Endothelial cell of umbilical vein (primary cell): ENCODE data around the gene PTPRU. TPM values are rescaled to one million over a fixed set of nuclear protein-coding genes. Genes with fewer than 3 reads are reported as not detected.

Experiments used
- BruUV-seq: library from RNA; stranded (reverse); fragments of 400-500 nt; replicated peaks from 2 replicates; lab custom pipeline; 2021; lab: Mats Ljungman, UMichigan
- CTCF ChIA-PET: fragments of 300-600, 350-600 bp; sonication (Branson Sonifier 250); formaldehyde crosslinking; loops from one replicate; lab custom pipeline; 2021; ENCODE audit warnings: antibody characterized with exemption, inconsistent platforms; lab: Charles Lee
- POLR2A ChIA-PET: fragments of 300-600, 350-600 bp; sonication (Branson Sonifier 250); formaldehyde crosslinking; loops from one replicate; lab custom pipeline; 2021; ENCODE audit warnings: antibody characterized with exemption, inconsistent platforms; lab: Charles Lee
- DNase-seq: peaks from one replicate; pipeline ENCODE4 v3.0.0-alpha.2; 2011; ENCODE audit warnings: low read depth, low spot score
- FAIRE-seq: peaks from 2 replicates; lab custom pipeline; 2011; peaks lifted over from hg19 to GRCh38; lab: Jason Lieb, UNC
- H2AFZ ChIP-seq: 2 replicates; pipeline ENCODE4 v1.6.0; 2012; ENCODE audit warnings: low read depth, low read length, control low read depth, inconsistent platforms
- H3K27ac ChIP-seq: 2 replicates; pipeline ENCODE4 v1.5.1; 2011; ENCODE audit warnings: low read depth, mild to moderate bottlenecking, control low read depth, low read length, moderate library complexity; ENCODE audit not compliant: insufficient read depth
- H3K27me3 ChIP-seq, 2 experiments: 2 replicates each; pipeline versions ENCODE4 v1.6.0 to v1.6.1; 2011; ENCODE audit warnings: low read length in 2 of 2, mixed read lengths in 1 of 2; ENCODE audit not compliant: control insufficient read depth in 2 of 2, insufficient read depth in 2 of 2
- H3K36me3 ChIP-seq, 2 experiments: 2 replicates in 1 of 2; 3 replicates in 1 of 2; pipeline ENCODE4 v1.5.1; 2011; ENCODE audit warnings: low read length in 2 of 2, mild to moderate bottlenecking in 1 of 2, moderate library complexity in 1 of 2; ENCODE audit not compliant: control insufficient read depth in 2 of 2, insufficient read depth in 2 of 2; ENCODE audit errors: extremely low read depth in 1 of 2
- H3K4me1 ChIP-seq: 3 replicates; pipeline ENCODE4 v1.5.1; 2011; ENCODE audit warnings: mild to moderate bottlenecking, low read length; ENCODE audit not compliant: control insufficient read depth, insufficient read depth; ENCODE audit errors: extremely low read depth
- H3K4me2 ChIP-seq: 2 replicates; pipeline ENCODE4 v1.6.1; 2011; ENCODE audit warnings: low read length, control low read depth, mixed read lengths; ENCODE audit not compliant: insufficient read depth
- H3K4me3 ChIP-seq, 3 experiments: fragments of 200-600 bp in 1 of 3; sonication (generic), shearing (Covaris generic) in 1 of 3; replicated peaks in 1 of 3; 2 replicates each; pipeline ENCODE4 v1.5.1; 2011 to 2016; ENCODE audit warnings: control low read depth in 3 of 3, low read length in 3 of 3, mild to moderate bottlenecking in 2 of 3, inconsistent platforms in 1 of 3, low read depth in 1 of 3, moderate library complexity in 1 of 3; ENCODE audit not compliant: insufficient read depth in 1 of 3
- H3K79me2 ChIP-seq: 2 replicates; pipeline ENCODE4 v1.6.0; 2012; ENCODE audit warnings: low read length, inconsistent platforms; ENCODE audit not compliant: control insufficient read depth, insufficient read depth
- H3K9ac ChIP-seq: replicated peaks from 2 replicates; pipeline ENCODE3; 2011; ENCODE audit warnings: low read length, control low read depth; ENCODE audit not compliant: insufficient read depth; ENCODE audit errors: extremely low read depth
- H3K9me1 ChIP-seq: replicated peaks from 3 replicates; pipeline ENCODE4 v1.6.0; 2011; ENCODE audit warnings: mild to moderate bottlenecking, low read length; ENCODE audit not compliant: control insufficient read depth, insufficient read depth; ENCODE audit errors: extremely low read depth
- H3K9me3 ChIP-seq: replicated peaks from 2 replicates; pipeline ENCODE4 v1.5.1; 2012; ENCODE audit warnings: low read length, inconsistent platforms; ENCODE audit not compliant: control insufficient read depth, insufficient read depth
- H4K20me1 ChIP-seq: replicated peaks from 2 replicates; pipeline ENCODE3; 2011; ENCODE audit warnings: mild to moderate bottlenecking, low read length; ENCODE audit not compliant: control insufficient read depth, insufficient read depth; ENCODE audit errors: extremely low read depth
- EZH2 ChIP-seq: IDR thresholded peaks from 2 replicates; pipeline ENCODE4 v1.6.1; 2012; ENCODE audit warnings: borderline replicate concordance, low read depth, mild to moderate bottlenecking, moderate library complexity, low read length, inconsistent platforms; ENCODE audit not compliant: severe bottlenecking
- FOS ChIP-seq: IDR thresholded peaks from 2 replicates; pipeline ENCODE4 v1.6.1; 2011; ENCODE audit warnings: mild to moderate bottlenecking, low read length, moderate library complexity, borderline replicate concordance; ENCODE audit not compliant: insufficient read depth
- GATA2 ChIP-seq: IDR thresholded peaks from 2 replicates; pipeline ENCODE4 v1.7.0; 2011; ENCODE audit warnings: low read depth, mild to moderate bottlenecking, moderate library complexity, mixed read lengths, low read length; ENCODE audit not compliant: insufficient read length, insufficient read depth
- JUN ChIP-seq: IDR thresholded peaks from 2 replicates; pipeline ENCODE4 v1.6.1; 2011; ENCODE audit warnings: borderline replicate concordance, low read depth; ENCODE audit not compliant: insufficient read length, insufficient read depth
- MYC ChIP-seq: IDR thresholded peaks from one replicate; pipeline ENCODE4 v1.6.1; 2011; ENCODE audit warnings: mild to moderate bottlenecking, low read depth, low read length
- POLR2A ChIP-seq: IDR thresholded peaks from 2 replicates; pipeline ENCODE4 v1.6.1; 2012; ENCODE audit warnings: low read depth, mild to moderate bottlenecking, control low read depth, low read length
- POLR2AphosphoS5 ChIP-seq: IDR thresholded peaks from 2 replicates; pipeline ENCODE4 v1.6.1; 2012; ENCODE audit warnings: low read depth, mild to moderate bottlenecking, control low read depth, low read length, moderate library complexity; ENCODE audit not compliant: insufficient read depth
- dilution Hi-C: fragments of 300-500 bp; cut with MboI; formaldehyde crosslinking; loops from one replicate; pipeline ENCODE4 v1.15.0; 2019; ENCODE audit warnings: low sequenced_read_pairs; ENCODE audit not compliant: extremely low pct_ligation_motif_present
- intact Hi-C: fragments of 100-400 bp; cut with micrococcal nuclease; formaldehyde crosslinking; loops from one replicate; pipeline ENCODE4 v1.10.0; 2022
- polyA plus RNA-seq, 4 experiments: library from polyadenylated mRNA; depleted of rRNA in 3 of 4; stranded (reverse) in 3 of 4; unstranded in 1 of 4; fragments of >200 nt; gene quantifications; 2 replicates each; pipeline versions ENCODE4 v1.2.1 to v1.2.3, GENCODE V29; 2011 to 2012; ENCODE audit warnings: missing spikeins in 1 of 4
- total RNA-seq: library from RNA; stranded (reverse); gene quantifications from 2 replicates; pipeline ENCODE4 v1.2.3, GENCODE V29; 2021
- TF ChIP-seq, protein P1 (sequence below): IDR thresholded peaks from 2 replicates; pipeline ENCODE4 v1.6.1; 2011; ENCODE audit not compliant: insufficient read depth, insufficient read length
- TF ChIP-seq, protein P2 (sequence below), 2 donors: IDR thresholded peaks; 1 replicate in 1 of 2; 2 replicates in 1 of 2; pipeline ENCODE4 v1.5.1; 2011; ENCODE audit warnings: low read length in 2 of 2, mild to moderate bottlenecking in 2 of 2, moderate library complexity in 2 of 2, control low read depth in 1 of 2, inconsistent platforms in 1 of 2, low read depth in 1 of 2; ENCODE audit not compliant: insufficient read depth in 1 of 2; ENCODE audit errors: extremely low read depth in 1 of 2

Gene PTPRU
- total and polyA plus RNA-seq, 2 donors (not counting 3 experiments of a cell fraction or from before 2014, with no cell fraction given) = 0.58 to 2.6 TPM

DNA sequence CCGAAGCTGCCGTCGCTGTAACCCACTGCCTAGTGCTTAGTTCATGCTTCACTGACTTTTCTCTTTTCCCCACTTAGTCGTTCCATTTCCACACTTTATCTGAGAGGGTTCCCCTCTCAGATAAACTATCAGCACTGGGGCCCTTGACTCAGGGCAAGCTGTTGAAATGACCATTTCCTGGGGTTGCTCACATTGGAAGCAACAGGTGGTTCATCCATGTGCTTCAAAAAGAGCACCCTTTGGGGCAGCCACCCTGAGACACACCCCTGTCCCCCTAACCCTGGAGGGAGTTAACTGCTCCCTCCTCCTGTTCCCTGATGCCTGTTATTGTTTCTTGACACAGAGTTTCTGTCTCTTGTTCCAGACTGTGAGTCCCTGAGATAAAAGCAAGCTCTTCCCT, 107.2 kb downstream of the PTPRU start:
- H2AFZ ChIP-seq = no peak overlapping the region
- H3K27ac ChIP-seq = no peak overlapping the region
- CTCF ChIA-PET = interaction anchor here (1.2 to 4.0 kb wide), 4 partner anchors 46 to 1037 kb away, joined by 3 to 34 read pairs (median 16); no protein-coding TSS in a partner anchor
- H4K20me1 ChIP-seq = no peaks in the 10 kb centered on the region
- TF ChIP-seq, protein P1, sequence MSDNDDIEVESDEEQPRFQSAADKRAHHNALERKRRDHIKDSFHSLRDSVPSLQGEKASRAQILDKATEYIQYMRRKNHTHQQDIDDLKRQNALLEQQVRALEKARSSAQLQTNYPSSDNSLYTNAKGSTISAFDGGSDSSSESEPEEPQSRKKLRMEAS = no peak
- no peak for TF ChIP-seq MYC
- no peak for TF ChIP-seq GATA2
- no peak for TF ChIP-seq POLR2AphosphoS5
- TF ChIP-seq POLR2A = no peak
- TF ChIP-seq EZH2 = no peak
- TF ChIP-seq, protein P2, sequence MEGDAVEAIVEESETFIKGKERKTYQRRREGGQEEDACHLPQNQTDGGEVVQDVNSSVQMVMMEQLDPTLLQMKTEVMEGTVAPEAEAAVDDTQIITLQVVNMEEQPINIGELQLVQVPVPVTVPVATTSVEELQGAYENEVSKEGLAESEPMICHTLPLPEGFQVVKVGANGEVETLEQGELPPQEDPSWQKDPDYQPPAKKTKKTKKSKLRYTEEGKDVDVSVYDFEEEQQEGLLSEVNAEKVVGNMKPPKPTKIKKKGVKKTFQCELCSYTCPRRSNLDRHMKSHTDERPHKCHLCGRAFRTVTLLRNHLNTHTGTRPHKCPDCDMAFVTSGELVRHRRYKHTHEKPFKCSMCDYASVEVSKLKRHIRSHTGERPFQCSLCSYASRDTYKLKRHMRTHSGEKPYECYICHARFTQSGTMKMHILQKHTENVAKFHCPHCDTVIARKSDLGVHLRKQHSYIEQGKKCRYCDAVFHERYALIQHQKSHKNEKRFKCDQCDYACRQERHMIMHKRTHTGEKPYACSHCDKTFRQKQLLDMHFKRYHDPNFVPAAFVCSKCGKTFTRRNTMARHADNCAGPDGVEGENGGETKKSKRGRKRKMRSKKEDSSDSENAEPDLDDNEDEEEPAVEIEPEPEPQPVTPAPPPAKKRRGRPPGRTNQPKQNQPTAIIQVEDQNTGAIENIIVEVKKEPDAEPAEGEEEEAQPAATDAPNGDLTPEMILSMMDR (IDR thresholded peaks at IDR 0.05; ENCODE audit: extremely low read depth in 1 of 2, insufficient read depth in 1 of 2, low read depth in 1 of 2, low read length in 2 of 2) = no peak
- no peak for TF ChIP-seq JUN
- no peak for TF ChIP-seq FOS
- no peak overlapping the region for H3K4me3 ChIP-seq
- FAIRE-seq = no peak
- H3K4me2 ChIP-seq = no peak overlapping the region
- no peaks in the 10 kb centered on the region for H3K9me3 ChIP-seq
- no peak for DNase-seq
- H3K36me3 ChIP-seq = no peaks in the 10 kb centered on the region
- H3K9ac ChIP-seq = no peak overlapping the region
- H3K4me1 ChIP-seq = no peaks in the 10 kb centered on the region
- no peaks in the 10 kb centered on the region for H3K9me1 ChIP-seq
- H3K27me3 ChIP-seq = peaks cover 0 to 2% of the 10 kb centered on the region in 2 experiments
- POLR2A ChIA-PET = interaction anchor here (0.6 kb wide), 1 partner anchor 110 kb away, joined by 9 read pairs; no protein-coding TSS in a partner anchor
- intact Hi-C loops = loop anchor here (5.0 kb wide), 1 partner anchor 769 kb away; no protein-coding TSS in a partner anchor
- dilution Hi-C loops = no loop called here
- no TSS peak for BruUV-seq
- no peaks in the 10 kb centered on the region for H3K79me2 ChIP-seq
